BLaER1 (cell line): ENCODE data around the gene PRR12.
A peak's percentile ranks its signal among the peaks of the same experiment; 100 is the strongest.

ENCODE experiments used
- H3K27ac ChIP-seq: shearing (Covaris generic); formaldehyde crosslinking; 2 replicates; pipeline ENCODE4 v1.8.1; 2022
- H3K27me3 ChIP-seq: shearing (Covaris generic); formaldehyde crosslinking; 2 replicates; pipeline ENCODE4 v1.8.1; 2022
- H3K36me3 ChIP-seq: shearing (Covaris generic); formaldehyde crosslinking; 2 replicates; pipeline ENCODE4 v1.8.1; 2022
- H3K4me1 ChIP-seq: shearing (Covaris generic); formaldehyde crosslinking; 2 replicates; pipeline ENCODE4 v1.8.1; 2022
- H3K4me2 ChIP-seq: shearing (Covaris generic); formaldehyde crosslinking; 2 replicates; pipeline ENCODE4 v1.8.1; 2022
- H3K4me3 ChIP-seq: shearing (Covaris generic); formaldehyde crosslinking; 2 replicates; pipeline ENCODE4 v1.8.1; 2022
- H3K9ac ChIP-seq: shearing (Covaris generic); formaldehyde crosslinking; 2 replicates; pipeline ENCODE4 v1.8.1; 2022
- H3K9me3 ChIP-seq: shearing (Covaris generic); formaldehyde crosslinking; 2 replicates; pipeline ENCODE4 v1.8.1; 2022
- H4K20me1 ChIP-seq: shearing (Covaris generic); formaldehyde crosslinking; 2 replicates; pipeline ENCODE4 v1.8.1; 2022
- Cebpa-rat ChIP-seq: shearing (Covaris generic); IDR thresholded peaks from 2 replicates; pipeline ENCODE4 v1.8.1; 2022

Gene PRR12

DNA sequence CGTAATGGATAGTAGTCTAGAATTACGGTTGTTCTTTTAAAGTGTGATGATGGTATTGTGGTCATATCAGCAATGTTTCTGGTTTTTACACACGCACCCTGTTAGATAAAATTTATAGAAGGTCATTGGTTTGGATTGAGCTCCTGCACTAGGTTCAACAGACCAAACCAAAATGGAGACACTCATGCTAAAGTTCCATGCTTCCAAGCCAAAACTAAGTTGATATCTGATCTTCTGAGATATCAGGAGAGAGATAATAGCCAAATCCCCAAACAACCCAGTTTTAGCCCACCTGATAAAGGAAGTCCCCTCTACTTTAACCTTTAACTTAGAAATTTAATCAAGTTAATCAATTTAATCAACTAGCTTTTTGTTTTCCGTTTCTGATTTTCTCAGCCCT lies 11.8 kb upstream of the PRR12 start:
- H3K4me2 ChIP-seq: peak overlapping the region; percentile 92
- H3K9me3 ChIP-seq: no peaks in the 10 kb centered on the region
- peaks cover 55% of the 10 kb centered on the region for H3K4me1 ChIP-seq
- TF ChIP-seq Cebpa-rat: no peak
- peak overlapping the region; percentile 88 for H3K9ac ChIP-seq
- H3K36me3 ChIP-seq: peaks cover 27% of the 10 kb centered on the region
- no peak overlapping the region for H3K27ac ChIP-seq
- no peaks in the 10 kb centered on the region for H3K27me3 ChIP-seq
- peak overlapping the region; percentile 75 for H3K4me3 ChIP-seq
- H4K20me1 ChIP-seq: peaks cover 28% of the 10 kb centered on the region; the same call in 1 of the 2 replicates

DNA sequence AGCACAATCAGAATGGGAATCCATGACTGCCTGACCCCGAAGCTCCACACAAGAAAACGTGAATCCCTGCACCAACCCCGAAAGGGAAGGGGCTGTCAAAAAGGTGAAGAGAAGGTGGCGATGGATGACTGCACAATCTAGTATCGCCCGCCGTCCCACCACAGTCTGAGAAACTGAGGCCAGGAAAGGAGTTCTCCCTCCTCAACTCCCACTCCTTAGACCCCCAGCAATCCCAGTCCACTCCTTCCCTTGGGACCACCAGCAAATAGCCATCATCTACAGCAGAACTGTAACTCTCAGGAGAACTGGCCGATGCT lies 11.1 kb upstream of the PRR12 start:
- TF ChIP-seq Cebpa-rat: no peak
- Histone ChIP-seq H3K27ac (peak overlapping the region; percentile 84), H3K4me1 (peaks cover 55% of the 10 kb centered on the region)

DNA sequence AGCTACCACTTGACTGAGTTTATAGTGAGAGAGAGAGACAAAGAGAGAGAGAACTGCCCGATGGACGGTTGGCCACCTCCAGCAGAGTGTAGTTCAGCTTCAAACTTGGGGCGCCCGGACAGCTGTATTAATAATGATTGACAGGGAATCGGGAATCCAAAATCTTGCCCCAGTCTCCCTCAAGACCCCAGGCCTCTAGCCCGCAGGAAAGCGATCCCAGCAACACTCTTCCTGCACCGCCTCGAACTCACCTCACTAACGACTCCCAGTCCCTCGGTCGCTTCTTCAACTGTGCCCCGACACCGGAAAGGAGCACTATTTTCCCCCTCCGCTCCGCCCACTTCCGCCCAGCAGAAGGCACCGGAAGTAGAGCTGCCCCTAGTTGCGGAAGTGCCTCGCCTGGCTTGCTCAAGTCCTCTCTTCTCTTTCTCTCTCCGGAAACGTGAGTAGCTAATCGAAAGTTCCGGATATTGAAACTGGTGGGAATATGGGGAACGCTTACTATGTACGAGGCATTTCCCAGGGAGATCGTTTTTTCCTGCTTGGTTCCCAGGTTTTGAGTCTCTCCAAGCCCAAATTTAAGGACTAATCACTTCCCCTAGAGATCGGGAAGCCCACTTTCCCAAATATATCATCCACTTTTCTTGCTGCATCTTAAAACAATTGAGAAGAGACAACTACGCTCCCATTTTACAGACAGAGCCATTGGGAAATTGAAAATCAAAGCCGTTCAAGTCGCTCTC lies 10.5 kb upstream of the PRR12 start, which contains the start of gene NOSIP:
Gene NOSIP (minus strand): TSS at position 293 of the 743 bp plus-strand sequence. CDS start 19,865 bp downstream, outside the sequence.
- Histone ChIP-seq H3K27me3 (no peaks in the 10 kb centered on the region), H3K4me3 (peak within 1 kb of the TSS; percentile 75), H3K4me1 (peaks cover 50% of the 10 kb centered on the region), H3K36me3 (peaks cover 17% of the 10 kb centered on the region), H4K20me1 (peaks cover 24% of the 10 kb centered on the region; the same call in 1 of the 2 replicates), H3K27ac (peak within 1 kb of the TSS; percentile 84), H3K9me3 (no peaks in the 10 kb centered on the region), H3K4me2 (peak within 1 kb of the TSS; percentile 92), H3K9ac (peak within 1 kb of the TSS; percentile 88)
- no peak for TF ChIP-seq Cebpa-rat

More for the DNA sequence above, 11.1 kb upstream of the PRR12 start:
- H3K9me3 ChIP-seq: no peaks in the 10 kb centered on the region
- H3K4me3 ChIP-seq: peak overlapping the region; percentile 75
- peak overlapping the region; percentile 92 for H3K4me2 ChIP-seq
- H3K27me3 ChIP-seq: no peaks in the 10 kb centered on the region
- H3K36me3 ChIP-seq: peaks cover 22% of the 10 kb centered on the region
- peaks cover 24% of the 10 kb centered on the region; the same call in 1 of the 2 replicates for H4K20me1 ChIP-seq
- peak overlapping the region; percentile 88 for H3K9ac ChIP-seq

DNA sequence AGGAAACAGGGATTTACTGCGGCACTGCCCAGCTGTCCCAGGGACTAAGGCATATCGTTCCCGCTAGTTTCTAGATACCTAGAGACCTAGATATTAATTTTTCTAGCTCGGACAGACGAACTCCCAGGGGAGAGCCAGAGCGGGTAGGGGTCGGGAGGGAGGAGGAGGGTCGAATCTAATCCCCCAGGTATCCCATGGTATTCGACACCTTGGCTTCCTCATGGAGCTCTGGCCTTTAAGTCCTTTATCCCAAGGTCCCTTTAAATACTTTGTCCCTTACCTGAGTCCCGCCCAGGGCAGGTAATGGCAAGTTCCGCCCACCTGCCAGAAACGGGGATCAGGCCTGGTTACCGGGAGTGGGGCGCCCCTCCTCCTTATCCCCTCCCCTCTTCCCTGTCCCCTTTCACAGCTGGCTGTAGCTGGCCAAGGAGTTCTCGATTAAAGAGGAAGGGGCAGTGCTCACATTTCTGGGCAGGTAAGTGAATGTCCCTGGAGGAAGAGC lies 9.9 kb upstream of the PRR12 start, which contains the start of gene PRRG2:
Gene PRRG2 (plus strand): TSS at position 310 of the 502 bp plus-strand sequence. CDS start 1,904 bp downstream, outside the sequence.
- peak within 1 kb of the TSS; percentile 75 for H3K4me3 ChIP-seq
- peak within 1 kb of the TSS; percentile 84 for H3K27ac ChIP-seq
- TF ChIP-seq Cebpa-rat: no peak
- H3K36me3 ChIP-seq: peaks cover 11% of the 10 kb centered on the region
- no peaks in the 10 kb centered on the region for H3K27me3 ChIP-seq
- peaks cover 45% of the 10 kb centered on the region for H3K4me1 ChIP-seq
- peak within 1 kb of the TSS; percentile 92 for H3K4me2 ChIP-seq
- H3K9me3 ChIP-seq: no peaks in the 10 kb centered on the region
- H4K20me1 ChIP-seq: peaks cover 24% of the 10 kb centered on the region; the same call in 1 of the 2 replicates
- peak within 1 kb of the TSS; percentile 88 for H3K9ac ChIP-seq

DNA sequence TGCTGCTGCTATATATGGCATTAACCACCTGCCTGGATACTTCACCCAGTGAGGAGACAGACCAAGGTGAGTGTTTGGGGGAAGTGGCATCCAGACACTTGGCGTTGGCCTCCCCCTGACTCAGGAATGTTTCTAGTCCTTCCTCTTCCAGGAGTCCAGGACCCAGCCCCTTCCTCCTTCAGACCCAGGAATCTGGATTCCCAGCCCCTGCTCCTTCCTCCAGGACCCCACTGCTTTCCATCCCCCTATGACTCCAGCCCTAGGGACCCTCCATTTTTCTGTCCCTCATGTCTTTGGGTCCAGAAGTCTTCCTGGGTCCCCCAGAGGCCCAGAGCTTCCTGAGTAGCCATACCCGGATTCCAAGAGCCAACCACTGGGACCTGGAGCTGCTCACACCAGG lies 7.7 kb upstream of the PRR12 start:
- no peak overlapping the region for H3K9ac ChIP-seq
- H3K27ac ChIP-seq: no peak overlapping the region
- H3K4me3 ChIP-seq: no peak overlapping the region

DNA sequence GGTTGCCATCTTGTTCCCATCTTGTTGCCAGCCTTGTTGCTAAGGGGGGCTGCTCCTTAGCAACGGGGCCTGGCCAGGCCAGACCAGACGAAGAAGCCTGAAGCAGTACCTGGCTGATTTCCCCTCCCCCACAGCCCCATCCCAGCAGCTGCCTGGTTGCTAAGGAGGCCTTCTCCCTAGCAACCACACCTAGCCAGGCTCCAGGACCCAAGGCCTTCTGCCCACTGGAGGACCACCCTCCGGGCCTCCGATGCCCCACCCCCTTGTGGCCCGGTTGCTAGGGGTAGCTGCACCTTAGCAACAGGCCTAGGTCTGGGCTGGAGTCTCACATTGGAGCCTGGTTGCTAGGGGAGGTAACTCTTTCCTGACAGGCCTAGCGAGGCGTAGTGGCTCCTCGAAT lies 6.0 kb upstream of the PRR12 start:
- TF ChIP-seq Cebpa-rat: no peak
- Histone ChIP-seq H4K20me1 (no peaks in the 10 kb centered on the region), H3K4me2 (no peak overlapping the region), H3K9ac (no peak overlapping the region), H3K36me3 (no peaks in the 10 kb centered on the region), H3K27me3 (no peaks in the 10 kb centered on the region), H3K4me1 (peaks cover 14% of the 10 kb centered on the region), H3K9me3 (no peaks in the 10 kb centered on the region), H3K27ac (no peak overlapping the region), H3K4me3 (no peak overlapping the region)

More for the DNA sequence above, 7.7 kb upstream of the PRR12 start:
- peaks cover 26% of the 10 kb centered on the region for H3K4me1 ChIP-seq
- no peaks in the 10 kb centered on the region for H3K9me3 ChIP-seq
- no peak for TF ChIP-seq Cebpa-rat
- H4K20me1 ChIP-seq: peaks cover 12% of the 10 kb centered on the region; the same call in 1 of the 2 replicates
- H3K4me2 ChIP-seq: no peak overlapping the region
- no peaks in the 10 kb centered on the region; the same call in 1 of the 2 replicates for H3K36me3 ChIP-seq
- H3K27me3 ChIP-seq: no peaks in the 10 kb centered on the region

DNA sequence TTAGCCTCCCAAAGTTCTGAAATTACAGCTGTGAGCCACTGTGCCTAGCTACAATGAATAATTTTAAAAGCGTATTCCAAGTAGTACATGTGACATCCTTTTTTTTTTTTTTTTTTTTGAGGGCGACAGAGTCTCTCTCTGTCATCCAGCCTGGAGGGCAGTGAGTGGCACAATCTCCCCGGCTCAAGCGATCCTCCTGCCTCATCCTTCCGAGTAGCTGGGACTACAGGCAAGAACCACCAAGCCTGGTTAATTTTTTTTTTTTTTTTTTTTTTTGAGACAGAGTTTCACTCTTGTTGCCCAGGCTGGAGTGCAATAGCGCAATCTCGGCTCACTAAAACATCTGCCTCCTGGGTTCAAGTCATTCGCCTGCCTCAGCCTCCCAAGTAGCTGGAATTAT lies 3.8 kb upstream of the PRR12 start:
- Histone ChIP-seq H3K27ac (no peak overlapping the region), H3K36me3 (no peaks in the 10 kb centered on the region), H3K9ac (no peak overlapping the region), H3K4me3 (no peak overlapping the region), H4K20me1 (peaks cover 5% of the 10 kb centered on the region), H3K4me2 (no peak overlapping the region), H3K27me3 (no peaks in the 10 kb centered on the region), H3K4me1 (peaks cover 5% of the 10 kb centered on the region; the same call in 1 of the 2 replicates), H3K9me3 (no peaks in the 10 kb centered on the region)
- TF ChIP-seq Cebpa-rat: no peak

DNA sequence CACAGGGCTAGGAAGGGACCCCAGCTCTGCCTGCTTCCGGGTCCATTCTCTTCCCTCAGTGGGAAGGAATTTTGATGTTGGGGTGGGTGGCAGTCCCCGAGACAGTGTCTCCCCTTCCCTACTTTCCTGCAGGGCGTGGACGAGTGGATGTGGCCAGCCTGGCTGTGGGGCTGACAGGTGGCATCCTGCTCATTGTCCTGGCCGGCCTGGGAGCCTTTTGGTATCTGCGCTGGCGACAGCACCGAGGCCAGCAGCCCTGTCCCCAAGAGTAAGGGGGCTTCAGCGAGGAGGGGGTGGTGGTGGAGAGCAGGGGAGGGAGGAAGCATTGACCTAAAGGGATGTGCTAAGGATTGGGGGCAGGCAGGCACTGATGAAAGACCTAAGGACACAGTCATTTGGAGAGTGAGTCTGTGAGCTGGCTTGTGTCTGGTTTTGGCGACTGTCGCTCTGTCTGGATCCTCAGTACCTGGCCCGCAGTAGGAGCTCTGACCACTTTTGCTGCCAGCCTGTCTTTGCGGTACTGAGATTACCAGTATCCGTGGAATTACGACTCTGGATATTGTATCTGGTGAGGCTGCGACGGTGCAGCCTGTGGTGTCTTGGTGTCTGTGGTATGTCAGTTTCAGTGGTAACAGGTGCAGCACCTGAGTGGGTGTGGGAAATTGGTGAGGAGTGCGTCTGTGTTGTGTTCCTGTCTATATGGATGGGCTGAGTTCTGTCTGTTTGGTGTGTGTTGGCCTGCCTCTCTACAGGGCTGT lies 2.4 kb upstream of the PRR12 start:
- H3K4me2 ChIP-seq: no peak overlapping the region
- H3K4me1 ChIP-seq: peaks cover 10% of the 10 kb centered on the region; the same call in 1 of the 2 replicates
- no peaks in the 10 kb centered on the region for H3K27me3 ChIP-seq
- TF ChIP-seq Cebpa-rat: no peak
- H3K36me3 ChIP-seq: no peaks in the 10 kb centered on the region
- no peak overlapping the region for H3K9ac ChIP-seq
- no peaks in the 10 kb centered on the region for H3K9me3 ChIP-seq
- no peak overlapping the region for H3K4me3 ChIP-seq
- H3K27ac ChIP-seq: no peak overlapping the region
- H4K20me1 ChIP-seq: peaks cover 17% of the 10 kb centered on the region

DNA sequence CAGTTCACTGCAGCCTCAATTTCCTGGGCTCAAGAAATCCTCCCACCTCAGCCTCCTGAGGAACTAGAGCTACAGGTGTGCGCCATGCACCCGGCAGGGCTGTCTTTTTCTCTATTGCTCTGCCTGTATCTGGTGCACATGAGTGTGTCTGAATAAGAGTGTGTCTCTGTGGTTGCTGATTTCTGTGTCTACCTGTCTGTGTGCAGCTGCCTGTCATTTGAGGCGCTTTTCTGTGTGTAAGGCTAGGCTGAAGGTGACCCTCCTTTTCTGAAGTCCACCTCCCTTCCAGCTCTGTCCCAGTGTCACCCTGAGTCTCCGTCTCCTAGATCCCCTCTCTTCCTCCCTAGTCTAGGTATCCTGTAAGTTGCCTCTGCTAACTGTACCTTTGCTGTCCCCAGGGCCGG lies 1.5 kb upstream of the PRR12 start:
- Histone ChIP-seq H3K4me2 (peak overlapping the region; percentile 30; the same call in 1 of the 2 replicates), H3K4me1 (peaks cover 19% of the 10 kb centered on the region), H3K9ac (no peak overlapping the region), H3K27me3 (no peaks in the 10 kb centered on the region), H3K9me3 (no peaks in the 10 kb centered on the region), H4K20me1 (peaks cover 27% of the 10 kb centered on the region), H3K27ac (no peak overlapping the region), H3K36me3 (peaks cover 8% of the 10 kb centered on the region), H3K4me3 (no peak overlapping the region)
- no peak for TF ChIP-seq Cebpa-rat
